Esophagus muscularis mucosa (tissue), 4 donors: ENCODE data around the gene ZNF181. TPM values are rescaled to one million over a fixed set of nuclear protein-coding genes. Genes with fewer than 3 reads are reported as not detected.

Experiments used
- DNase-seq: peaks from one replicate; pipeline ENCODE4 v3.0.0-alpha.2; 2017; ENCODE audit errors: extremely low spot score
- H3K27ac ChIP-seq, 4 donors: fragments of 200-600 bp; sonication (generic); replicated peaks in 1 of 4; 1 replicate in 3 of 4; 2 replicates in 1 of 4; pipeline ENCODE4 v1.5.1; 2016 to 2019; ENCODE audit warnings: mild to moderate bottlenecking in 1 of 4
- H3K27me3 ChIP-seq, 4 donors: fragments of 200-600 bp; sonication (generic); one replicate each; pipeline versions ENCODE4 v1.5.1 to v1.6.0; 2016 to 2019
- H3K36me3 ChIP-seq, 4 donors: fragments of 200-600 bp; sonication (generic); one replicate each; pipeline ENCODE4 v1.5.1; 2016 to 2019
- H3K4me1 ChIP-seq, 4 donors: fragments of 200-600 bp; sonication (generic); one replicate each; pipeline ENCODE4 v1.5.1; 2016 to 2019
- H3K4me3 ChIP-seq, 4 donors: fragments of 200-600 bp; sonication (generic); 1 replicate in 2 of 4; 2 replicates in 2 of 4; pipeline ENCODE4 v1.5.1; 2016 to 2019; ENCODE audit warnings: mild to moderate bottlenecking in 4 of 4, moderate library complexity in 1 of 4
- H3K9me3 ChIP-seq, 4 donors: fragments of 200-600 bp; sonication (generic); 1 replicate in 3 of 4; 2 replicates in 1 of 4; pipeline ENCODE4 v1.5.1; 2016 to 2019
- EP300 ChIP-seq: sonication (generic); formaldehyde crosslinking; IDR thresholded peaks from one replicate; pipeline ENCODE4 v1.6.1; 2017; ENCODE audit warnings: antibody characterized with exemption
- POLR2A ChIP-seq: fragments of 450-650 bp; IDR thresholded peaks from one replicate; pipeline ENCODE4 v1.6.1; 2017; ENCODE audit warnings: antibody characterized with exemption, moderate library complexity, mild to moderate bottlenecking, low read depth
- POLR2AphosphoS5 ChIP-seq, 2 donors: sonication (generic); formaldehyde crosslinking; IDR thresholded peaks; one replicate each; pipeline ENCODE4 v1.6.1; 2017; ENCODE audit warnings: antibody characterized with exemption in 2 of 2
- WGBS: methylation state at CpG from one replicate; pipeline ENCODE4 v1.1.5; 2018; 5-methylcytosine and 5-hydroxymethylcytosine counted together
- intact Hi-C: fragments of 100-400 bp; cut with DNase I; formaldehyde crosslinking; loops from one replicate; pipeline ENCODE4 v1.15.1; 2023
- total RNA-seq, 4 donors: library from RNA; depleted of rRNA; stranded (reverse); fragments of >200 nt; gene quantifications; one replicate each; pipeline versions ENCODE4 v1.1.0 to v1.2.1, GENCODE V29; 2016
- TF ChIP-seq, protein P1 (sequence below), 3 experiments: fragments of 200-600 bp in 2 of 3; fragments of 450-650 bp in 1 of 3; sonication (generic) in 2 of 3; IDR thresholded peaks; one replicate each; pipeline ENCODE4 v1.5.1; 2017 to 2019; ENCODE audit warnings: antibody characterized with exemption in 3 of 3, mild to moderate bottlenecking in 2 of 3, moderate library complexity in 1 of 3

The ZNF181 gene
- total RNA-seq, 4 donors from 2014 or later, result 22.6 to 31.6 (median 26.0) TPM

DNA sequence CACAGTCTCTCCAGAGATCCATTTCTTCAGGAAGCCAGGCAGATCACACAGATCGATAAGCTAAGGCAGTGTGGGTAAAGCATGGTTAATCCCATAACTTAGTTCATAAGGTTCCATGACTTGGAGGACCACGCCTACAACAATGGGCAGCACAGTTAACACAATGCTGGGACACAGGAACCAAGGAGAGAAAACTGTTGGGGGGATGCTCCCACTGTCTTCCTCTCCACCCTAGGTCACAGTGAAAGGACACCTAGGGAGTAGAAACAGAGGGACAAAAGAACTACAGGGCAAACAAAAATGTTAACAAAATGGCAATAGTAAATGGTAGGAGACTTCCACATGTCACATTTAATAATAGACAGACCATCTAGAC, 20.8 kb upstream of the ZNF181 start:
- no peak for DNase-seq
- peaks cover 0 to 5% (median 0%) of the 10 kb centered on the region in 4 donors for H3K9me3 ChIP-seq
- no peaks in the 10 kb centered on the region for H3K36me3 ChIP-seq
- H3K4me1 ChIP-seq, result peaks cover 0 to 6% (median 0%) of the 10 kb centered on the region in 4 donors
- peaks cover 0 to 5% (median 0%) of the 10 kb centered on the region in 4 donors for H3K27me3 ChIP-seq
- 69% methylated on average over 2 of the region's 2 CpGs for WGBS
- no peak overlapping the region for H3K27ac ChIP-seq
- TF ChIP-seq, protein P1, sequence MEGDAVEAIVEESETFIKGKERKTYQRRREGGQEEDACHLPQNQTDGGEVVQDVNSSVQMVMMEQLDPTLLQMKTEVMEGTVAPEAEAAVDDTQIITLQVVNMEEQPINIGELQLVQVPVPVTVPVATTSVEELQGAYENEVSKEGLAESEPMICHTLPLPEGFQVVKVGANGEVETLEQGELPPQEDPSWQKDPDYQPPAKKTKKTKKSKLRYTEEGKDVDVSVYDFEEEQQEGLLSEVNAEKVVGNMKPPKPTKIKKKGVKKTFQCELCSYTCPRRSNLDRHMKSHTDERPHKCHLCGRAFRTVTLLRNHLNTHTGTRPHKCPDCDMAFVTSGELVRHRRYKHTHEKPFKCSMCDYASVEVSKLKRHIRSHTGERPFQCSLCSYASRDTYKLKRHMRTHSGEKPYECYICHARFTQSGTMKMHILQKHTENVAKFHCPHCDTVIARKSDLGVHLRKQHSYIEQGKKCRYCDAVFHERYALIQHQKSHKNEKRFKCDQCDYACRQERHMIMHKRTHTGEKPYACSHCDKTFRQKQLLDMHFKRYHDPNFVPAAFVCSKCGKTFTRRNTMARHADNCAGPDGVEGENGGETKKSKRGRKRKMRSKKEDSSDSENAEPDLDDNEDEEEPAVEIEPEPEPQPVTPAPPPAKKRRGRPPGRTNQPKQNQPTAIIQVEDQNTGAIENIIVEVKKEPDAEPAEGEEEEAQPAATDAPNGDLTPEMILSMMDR (IDR thresholded peaks at IDR 0.05), result no peak
- TF ChIP-seq POLR2AphosphoS5 (IDR thresholded peaks at IDR 0.05) (no peak), POLR2A (no peak), EP300 (no peak)
- intact Hi-C loops, result loop anchor here (5.0 kb wide), 1 partner anchor 211 kb away; no protein-coding TSS in a partner anchor
- no peak overlapping the region for H3K4me3 ChIP-seq

GRCh38 chr19:34715357-34715756, 18.7 kb upstream of the ZNF181 start:
- Histone ChIP-seq H3K4me3 (no peak overlapping the region), H3K9me3 (peaks cover 0 to 5% (median 0%) of the 10 kb centered on the region in 4 donors), H3K27me3 (peaks cover 0 to 5% (median 0%) of the 10 kb centered on the region in 4 donors), H3K4me1 (peaks cover 0 to 6% (median 0%) of the 10 kb centered on the region in 4 donors), H3K27ac (no peak overlapping the region), H3K36me3 (no peaks in the 10 kb centered on the region)
- intact Hi-C loops, result no loop called here
- TF ChIP-seq, protein P1 (IDR thresholded peaks at IDR 0.05), result no peak
- no peak for TF ChIP-seq POLR2A
- TF ChIP-seq EP300, result no peak
- no peak for TF ChIP-seq POLR2AphosphoS5 (IDR thresholded peaks at IDR 0.05)
- no peak for DNase-seq

- H3K27me3 ChIP-seq, result peaks cover 0 to 8% (median 0%) of the 10 kb centered on the region in 4 donors
- TF ChIP-seq POLR2A (no peak), POLR2AphosphoS5 (IDR thresholded peaks at IDR 0.05) (no peak), EP300 (no peak)
- TF ChIP-seq, protein P1 (IDR thresholded peaks at IDR 0.05), result no peak
- H3K4me3 ChIP-seq, result no peak overlapping the region
- no peak overlapping the region for H3K27ac ChIP-seq
- no peaks in the 10 kb centered on the region for H3K9me3 ChIP-seq
- WGBS, result 58% methylated on average over 7 of the region's 11 CpGs
- intact Hi-C loops, result no loop called here
- DNase-seq, result no peak
- H3K4me1 ChIP-seq, result no peaks in the 10 kb centered on the region
- no peaks in the 10 kb centered on the region for H3K36me3 ChIP-seq
Observed at GRCh38 chr19:34722353-34722752, 11.7 kb upstream of the ZNF181 start.

DNA sequence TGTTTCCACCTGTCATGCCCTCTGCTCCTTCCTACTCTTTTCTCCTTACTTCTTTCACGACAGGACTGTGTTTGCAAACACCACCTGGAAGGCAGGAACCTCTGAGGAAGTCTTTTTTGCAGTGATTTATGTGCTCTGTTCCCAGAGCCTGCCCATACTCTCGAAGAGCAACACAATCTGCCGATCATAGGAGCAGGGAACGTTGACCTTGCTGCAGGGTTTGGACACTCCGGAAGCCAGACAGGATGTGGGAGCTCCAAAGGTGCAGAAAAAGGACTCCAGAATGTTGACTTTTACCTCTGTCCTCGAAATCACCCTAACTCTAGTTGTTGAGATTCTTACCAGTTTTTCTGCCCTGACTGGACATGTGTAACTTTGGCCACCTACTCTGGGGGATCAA, 8.6 kb upstream of the ZNF181 start:
- TF ChIP-seq, protein P1 (IDR thresholded peaks at IDR 0.05), result no peak
- TF ChIP-seq POLR2A, result no peak
- TF ChIP-seq POLR2AphosphoS5 (IDR thresholded peaks at IDR 0.05), result no peak
- no peak for TF ChIP-seq EP300
- peaks cover 0 to 8% (median 0%) of the 10 kb centered on the region in 4 donors for H3K27me3 ChIP-seq
- no peaks in the 10 kb centered on the region for H3K36me3 ChIP-seq
- H3K4me1 ChIP-seq, result no peaks in the 10 kb centered on the region
- no peak for DNase-seq
- no peaks in the 10 kb centered on the region for H3K9me3 ChIP-seq
- WGBS, result 35% methylated on average over 4 of the region's 6 CpGs
- H3K27ac ChIP-seq, result no peak overlapping the region
- no peak overlapping the region for H3K4me3 ChIP-seq
- intact Hi-C loops, result no loop called here
